Keratinocyte (primary cell): Measurements from ENCODE around the gene SFTPA2. TPM values are rescaled to one million over a fixed set of nuclear protein-coding genes. Genes with fewer than 3 reads are reported as not detected.
"Not testable (repeated sequence)": the region's sequence is repeated elsewhere in the genome, so short reads cannot be mapped to it uniquely, and the experiment has no call there.

ENCODE experiments used
- DNase-seq: peaks from one replicate; pipeline ENCODE4 v3.0.0-alpha.2; 2011; ENCODE audit warnings: low read depth, missing footprints, low spot score
- FAIRE-seq: peaks from 2 replicates; lab custom pipeline; 2011; peaks lifted over from hg19 to GRCh38; lab: Jason Lieb, UNC
- H2AFZ ChIP-seq: 2 replicates; pipeline ENCODE4 v1.6.0; 2012; ENCODE audit warnings: low read length, control low read depth, inconsistent platforms; ENCODE audit not compliant: control insufficient read depth
- H3K27ac ChIP-seq: 2 replicates; pipeline ENCODE4 v1.5.1; 2011; ENCODE audit warnings: low read length; ENCODE audit not compliant: control insufficient read depth, insufficient read depth
- H3K27me3 ChIP-seq: 3 replicates; pipeline ENCODE4 v1.6.0; 2011; ENCODE audit warnings: low read length; ENCODE audit not compliant: control insufficient read depth, insufficient read depth; ENCODE audit errors: extremely low read depth
- H3K36me3 ChIP-seq, 2 experiments: 2 replicates in 1 of 2; 3 replicates in 1 of 2; pipeline ENCODE4 v1.5.1; 2011; ENCODE audit warnings: low read length in 2 of 2, mild to moderate bottlenecking in 1 of 2; ENCODE audit not compliant: control insufficient read depth in 2 of 2, insufficient read depth in 2 of 2; ENCODE audit errors: extremely low read depth in 1 of 2
- H3K4me1 ChIP-seq: 3 replicates; pipeline ENCODE4 v1.5.1; 2011; ENCODE audit warnings: low read length; ENCODE audit not compliant: control insufficient read depth, insufficient read depth; ENCODE audit errors: extremely low read depth
- H3K4me2 ChIP-seq: 3 replicates; pipeline ENCODE4 v1.6.0; 2011; ENCODE audit warnings: low read depth, low read length; ENCODE audit not compliant: control insufficient read depth, insufficient read depth; ENCODE audit errors: extremely low read depth
- H3K4me3 ChIP-seq, 3 experiments: fragments of 200-600 bp in 1 of 3; sonication (generic) in 1 of 3; 2 replicates in 2 of 3; 3 replicates in 1 of 3; pipeline ENCODE4 v1.5.1; 2011 to 2016; ENCODE audit warnings: low read length in 3 of 3, mild to moderate bottlenecking in 3 of 3, control low read depth in 2 of 3, inconsistent platforms in 1 of 3, low read depth in 1 of 3, mixed read lengths in 1 of 3, mixed run types in 1 of 3, moderate library complexity in 1 of 3; ENCODE audit not compliant: control insufficient read depth in 2 of 3, insufficient read depth in 2 of 3; ENCODE audit errors: extremely low read depth in 1 of 3
- H3K79me2 ChIP-seq: 2 replicates; pipeline ENCODE4 v1.6.0; 2012; ENCODE audit warnings: low read length; ENCODE audit not compliant: control insufficient read depth, insufficient read depth
- H3K9ac ChIP-seq: 3 replicates; pipeline ENCODE4 v1.6.0; 2011; ENCODE audit warnings: low read length; ENCODE audit not compliant: control insufficient read depth, insufficient read depth; ENCODE audit errors: extremely low read depth
- H3K9me1 ChIP-seq: 3 replicates; pipeline ENCODE4 v1.6.0; 2011; ENCODE audit warnings: low read length; ENCODE audit not compliant: control insufficient read depth, insufficient read depth; ENCODE audit errors: extremely low read depth
- H3K9me3 ChIP-seq: 2 replicates; pipeline ENCODE4 v1.5.1; 2012; ENCODE audit warnings: low read depth, low read length; ENCODE audit not compliant: control insufficient read depth
- H4K20me1 ChIP-seq: 3 replicates; pipeline ENCODE4 v1.6.0; 2011; ENCODE audit warnings: low read length; ENCODE audit not compliant: control insufficient read depth, insufficient read depth; ENCODE audit errors: extremely low read depth
- EZH2 ChIP-seq: IDR thresholded peaks from one replicate; pipeline ENCODE4 v1.6.1; 2012; ENCODE audit warnings: inconsistent platforms, mild to moderate bottlenecking, low read length, moderate library complexity
- dilution Hi-C: fragments of 300-500 bp; cut with MboI; formaldehyde crosslinking; loops from one replicate; pipeline ENCODE4 v1.7.0; 2020; ENCODE audit warnings: low sequenced_read_pairs; ENCODE audit not compliant: extremely low pct_ligation_motif_present
- polyA plus RNA-seq, 5 experiments: library from polyadenylated mRNA; depleted of rRNA in 3 of 5; stranded (reverse) in 3 of 5; stranded (forward) in 1 of 5; unstranded in 1 of 5; fragments of >200 nt; gene quantifications; 1 replicate in 1 of 5; 2 replicates in 3 of 5; 3 replicates in 1 of 5; pipeline versions ENCODE4 v1.2.1 to v1.2.3, GENCODE V29; 2011 to 2012; ENCODE audit warnings: missing spikeins in 2 of 5, low read depth in 1 of 5, low replicate concordance in 1 of 5
- TF ChIP-seq, protein P1 (sequence below), 3 experiments: IDR thresholded peaks in 1 of 3; conservative IDR thresholded peaks in 1 of 3; optimal IDR thresholded peaks in 1 of 3; 2 replicates in 2 of 3; 3 replicates in 1 of 3; pipeline versions ENCODE3 to v1.5.1; 2011; ENCODE audit warnings: low read length in 3 of 3, mild to moderate bottlenecking in 3 of 3, moderate library complexity in 2 of 3, control low read depth in 1 of 3, inconsistent platforms in 1 of 3; ENCODE audit not compliant: insufficient read depth in 2 of 3; ENCODE audit errors: extremely low read depth in 1 of 3

SFTPA2 gene
- polyA plus RNA-seq, 1 donor (not counting 4 experiments of a cell fraction or from before 2014, with no cell fraction given), result not detected

DNA sequence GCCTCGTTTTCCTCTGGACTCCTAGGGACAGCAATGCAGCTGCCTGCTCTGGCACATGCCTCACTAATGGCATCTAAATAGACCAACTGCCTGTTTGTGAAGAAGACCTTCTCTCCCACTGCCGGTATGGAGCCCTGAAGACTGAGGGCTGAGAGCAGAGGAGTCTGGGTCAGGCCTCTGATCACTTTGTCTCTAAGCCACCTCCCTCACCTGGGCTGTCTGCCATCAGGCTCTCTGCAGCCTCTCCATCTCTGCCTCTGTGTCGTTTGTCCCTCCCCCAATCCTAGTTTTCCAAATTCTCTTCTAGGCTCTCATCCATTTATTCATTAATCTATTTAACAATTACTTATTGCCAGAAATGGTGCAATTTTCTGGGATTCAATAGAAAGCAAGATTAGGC, 35.3 kb upstream of the SFTPA2 start:
- no peak overlapping the region for H3K27ac ChIP-seq
- no peaks in the 10 kb centered on the region for H3K4me1 ChIP-seq
- no peaks in the 10 kb centered on the region for H3K79me2 ChIP-seq
- H3K36me3 ChIP-seq, result no peaks in the 10 kb centered on the region
- DNase-seq, result no peak
- H2AFZ ChIP-seq, result no peak overlapping the region
- no peaks in the 10 kb centered on the region for H4K20me1 ChIP-seq
- FAIRE-seq, result no peak
- H3K27me3 ChIP-seq, result peaks cover 3% of the 10 kb centered on the region
- no peak overlapping the region for H3K4me2 ChIP-seq
- dilution Hi-C loops, result no loop called here
- H3K9me1 ChIP-seq, result no peaks in the 10 kb centered on the region
- H3K9ac ChIP-seq, result no peak overlapping the region
- TF ChIP-seq, protein P1, sequence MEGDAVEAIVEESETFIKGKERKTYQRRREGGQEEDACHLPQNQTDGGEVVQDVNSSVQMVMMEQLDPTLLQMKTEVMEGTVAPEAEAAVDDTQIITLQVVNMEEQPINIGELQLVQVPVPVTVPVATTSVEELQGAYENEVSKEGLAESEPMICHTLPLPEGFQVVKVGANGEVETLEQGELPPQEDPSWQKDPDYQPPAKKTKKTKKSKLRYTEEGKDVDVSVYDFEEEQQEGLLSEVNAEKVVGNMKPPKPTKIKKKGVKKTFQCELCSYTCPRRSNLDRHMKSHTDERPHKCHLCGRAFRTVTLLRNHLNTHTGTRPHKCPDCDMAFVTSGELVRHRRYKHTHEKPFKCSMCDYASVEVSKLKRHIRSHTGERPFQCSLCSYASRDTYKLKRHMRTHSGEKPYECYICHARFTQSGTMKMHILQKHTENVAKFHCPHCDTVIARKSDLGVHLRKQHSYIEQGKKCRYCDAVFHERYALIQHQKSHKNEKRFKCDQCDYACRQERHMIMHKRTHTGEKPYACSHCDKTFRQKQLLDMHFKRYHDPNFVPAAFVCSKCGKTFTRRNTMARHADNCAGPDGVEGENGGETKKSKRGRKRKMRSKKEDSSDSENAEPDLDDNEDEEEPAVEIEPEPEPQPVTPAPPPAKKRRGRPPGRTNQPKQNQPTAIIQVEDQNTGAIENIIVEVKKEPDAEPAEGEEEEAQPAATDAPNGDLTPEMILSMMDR (optimal IDR thresholded peaks at IDR 0.05 in 1 of 3, IDR thresholded peaks at IDR 0.05 in 1 of 3, conservative IDR thresholded peaks at IDR 0.05 in 1 of 3; ENCODE audit: extremely low read depth in 1 of 3, insufficient read depth in 2 of 3, low read length in 3 of 3), result no peak
- H3K9me3 ChIP-seq, result peaks cover 2% of the 10 kb centered on the region
- H3K4me3 ChIP-seq, result no peak overlapping the region

- DNase-seq, H3K27me3 ChIP-seq, FAIRE-seq, dilution Hi-C loops, H3K9me1 ChIP-seq, H3K79me2 ChIP-seq, H3K27ac ChIP-seq, H3K4me1 ChIP-seq, H4K20me1 ChIP-seq, H3K9me3 ChIP-seq, H2AFZ ChIP-seq, H3K4me3 ChIP-seq, H3K4me2 ChIP-seq, H3K9ac ChIP-seq, H3K36me3 ChIP-seq: not testable (repeated sequence)
These were observed 34.4 kb upstream of the SFTPA2 start for GRCh38 chr10:79594565-79594964.

- H3K9me3 ChIP-seq, result peaks cover 2% of the 10 kb centered on the region
- H3K4me2 ChIP-seq, result no peak overlapping the region
- H3K79me2 ChIP-seq, result no peaks in the 10 kb centered on the region
- no peaks in the 10 kb centered on the region for H3K9me1 ChIP-seq
- no peak overlapping the region for H3K27ac ChIP-seq
- no peaks in the 10 kb centered on the region for H4K20me1 ChIP-seq
- FAIRE-seq (no peak), DNase-seq (no peak)
- no peak for TF ChIP-seq EZH2
- TF ChIP-seq, protein P1 (optimal IDR thresholded peaks at IDR 0.05 in 1 of 3, IDR thresholded peaks at IDR 0.05 in 1 of 3, conservative IDR thresholded peaks at IDR 0.05 in 1 of 3; ENCODE audit: extremely low read depth in 1 of 3, insufficient read depth in 2 of 3, low read length in 3 of 3), result no peak
- no peaks in the 10 kb centered on the region for H3K4me1 ChIP-seq
- H3K27me3 ChIP-seq, result peaks cover 7% of the 10 kb centered on the region
- H3K9ac ChIP-seq, result no peak overlapping the region
- H3K4me3 ChIP-seq, result no peak overlapping the region
- no peaks in the 10 kb centered on the region for H3K36me3 ChIP-seq
- no peak overlapping the region for H2AFZ ChIP-seq
- dilution Hi-C loops, result no loop called here
These were observed 33.2 kb upstream of the SFTPA2 start for GRCh38 chr10:79593377-79593776.
